CD4-positive, alpha-beta T cell treated with Interleukin-15 for 4 hours (primary cell): ENCODE measurements around the gene KLF4.

Experiments
- DNase-seq: peaks from one replicate; pipeline ENCODE4 v3.0.0-alpha.2; 2020; ENCODE audit warnings: low spot score

The KLF4 gene

GRCh38 chr9:107447834-107448233, 41.7 kb downstream of the KLF4 start:
- no peak for DNase-seq

- DNase-seq = no peak
Observed at GRCh38 chr9:107447081-107447480, 42.5 kb downstream of the KLF4 start.

- no peak for DNase-seq
Observed at GRCh38 chr9:107446491-107446890, 43.1 kb downstream of the KLF4 start.

- no peak for DNase-seq
Observed at GRCh38 chr9:107443786-107444185, 45.8 kb downstream of the KLF4 start.

- no peak for DNase-seq
Observed at GRCh38 chr9:107439991-107440456, 49.5 kb downstream of the KLF4 start.

GRCh38 chr9:107438211-107439031, 51.1 kb downstream of the KLF4 start:
- no peak for DNase-seq

GRCh38 chr9:107437716-107438115, 51.9 kb downstream of the KLF4 start:
- no peak for DNase-seq

- DNase-seq = no peak
Observed at GRCh38 chr9:107435415-107435814, 54.2 kb downstream of the KLF4 start.
